Activated CD4-positive, alpha-beta memory T cell treated with anti-CD3 and anti-CD28 coated beads, Interleukin-2, amount 10 ng/mL, durations not matched to agents 7 days and 5 days (primary cell): ENCODE results near the gene RIPOR2. TPM values are rescaled to one million over a fixed set of nuclear protein-coding genes. Genes with fewer than 3 reads are reported as not detected.

Experiments
- CTCF ChIA-PET: fragments of 350-600 bp; sonication (Branson Sonifier 250); formaldehyde crosslinking; loops from one replicate; lab custom pipeline; 2021; ENCODE audit warnings: antibody characterized with exemption, inconsistent platforms; lab: Charles Lee
- POLR2A ChIA-PET: fragments of 350-600 bp; sonication (Branson Sonifier 250); formaldehyde crosslinking; loops from one replicate; lab custom pipeline; 2021; ENCODE audit warnings: antibody characterized with exemption; lab: Charles Lee
- DNase-seq: peaks from one replicate; pipeline ENCODE4 v3.0.0-alpha.2; 2020
- H3K27ac Mint-ChIP-seq: one replicate; pipeline ENCODE4 v1.8.0; 2021; ENCODE audit warnings: mild to moderate bottlenecking, mixed read lengths
- H3K27me3 Mint-ChIP-seq: one replicate; pipeline ENCODE4 v1.8.0; 2021; ENCODE audit warnings: mixed read lengths
- H3K36me3 Mint-ChIP-seq: one replicate; pipeline ENCODE4 v1.8.0; 2021; ENCODE audit warnings: low read depth, mixed read lengths
- H3K4me1 Mint-ChIP-seq: one replicate; pipeline ENCODE4 v1.8.0; 2021; ENCODE audit warnings: mixed read lengths
- H3K4me3 Mint-ChIP-seq: one replicate; pipeline ENCODE4 v1.8.0; 2021; ENCODE audit warnings: mild to moderate bottlenecking, mixed read lengths
- H3K9me3 Mint-ChIP-seq: one replicate; pipeline ENCODE4 v1.8.0; 2021; ENCODE audit warnings: mixed read lengths
- total RNA-seq, 2 experiments: library from RNA; stranded (reverse); gene quantifications; one replicate each; pipeline ENCODE4 v1.2.3, GENCODE V29; 2021

The RIPOR2 gene
- total RNA-seq, 2 experiments from 2014 or later = 234 to 240 TPM

GRCh38 chr6:24807584-24807983 is 128.2 kb downstream of the RIPOR2 start:
- no peaks in the 10 kb centered on the region for H3K4me1 Mint-ChIP-seq
- H3K9me3 Mint-ChIP-seq = no peaks in the 10 kb centered on the region

GRCh38 chr6:24802271-24803059 is 133.3 kb downstream of the RIPOR2 start:
- H3K36me3 Mint-ChIP-seq = peaks cover 59% of the 10 kb centered on the region
- ChIA-PET POLR2A (interaction anchor here (1.0 kb wide), 1 partner anchor 12 kb away, joined by 3 read pairs; no protein-coding TSS in a partner anchor), CTCF (no interaction called here)
- H3K27ac Mint-ChIP-seq = no peak overlapping the region
- no peak overlapping the region for H3K4me3 Mint-ChIP-seq
- H3K27me3 Mint-ChIP-seq = no peaks in the 10 kb centered on the region
- no peaks in the 10 kb centered on the region for H3K9me3 Mint-ChIP-seq
- H3K4me1 Mint-ChIP-seq = peaks cover 6% of the 10 kb centered on the region
- no peak for DNase-seq

More at GRCh38 chr6:24807584-24807983, 128.2 kb downstream of the RIPOR2 start:
- H3K4me3 Mint-ChIP-seq = no peak overlapping the region
- ChIA-PET POLR2A (interaction anchor here (1.4 kb wide), 1 partner anchor 11 kb away, joined by 4 read pairs; no protein-coding TSS in a partner anchor), CTCF (interaction anchor here (1.5 kb wide), 1 partner anchor 50 kb away, joined by 3 read pairs; no protein-coding TSS in a partner anchor)
- no peak overlapping the region for H3K27ac Mint-ChIP-seq
- peaks cover 71% of the 10 kb centered on the region for H3K36me3 Mint-ChIP-seq
- no peak for DNase-seq
- no peaks in the 10 kb centered on the region for H3K27me3 Mint-ChIP-seq

- Mint-ChIP-seq H3K27ac (peak overlapping the region; percentile 16), H3K9me3 (no peaks in the 10 kb centered on the region)
- POLR2A ChIA-PET = interaction anchor here (0.8 to 1.3 kb wide), 3 partner anchors 25 to 81 kb away, joined by 3 to 5 read pairs (median 4); partner anchors contain the start of gene GMNN
Measured at GRCh38 chr6:24799541-24799915, 136.2 kb downstream of the RIPOR2 start.

DNA sequence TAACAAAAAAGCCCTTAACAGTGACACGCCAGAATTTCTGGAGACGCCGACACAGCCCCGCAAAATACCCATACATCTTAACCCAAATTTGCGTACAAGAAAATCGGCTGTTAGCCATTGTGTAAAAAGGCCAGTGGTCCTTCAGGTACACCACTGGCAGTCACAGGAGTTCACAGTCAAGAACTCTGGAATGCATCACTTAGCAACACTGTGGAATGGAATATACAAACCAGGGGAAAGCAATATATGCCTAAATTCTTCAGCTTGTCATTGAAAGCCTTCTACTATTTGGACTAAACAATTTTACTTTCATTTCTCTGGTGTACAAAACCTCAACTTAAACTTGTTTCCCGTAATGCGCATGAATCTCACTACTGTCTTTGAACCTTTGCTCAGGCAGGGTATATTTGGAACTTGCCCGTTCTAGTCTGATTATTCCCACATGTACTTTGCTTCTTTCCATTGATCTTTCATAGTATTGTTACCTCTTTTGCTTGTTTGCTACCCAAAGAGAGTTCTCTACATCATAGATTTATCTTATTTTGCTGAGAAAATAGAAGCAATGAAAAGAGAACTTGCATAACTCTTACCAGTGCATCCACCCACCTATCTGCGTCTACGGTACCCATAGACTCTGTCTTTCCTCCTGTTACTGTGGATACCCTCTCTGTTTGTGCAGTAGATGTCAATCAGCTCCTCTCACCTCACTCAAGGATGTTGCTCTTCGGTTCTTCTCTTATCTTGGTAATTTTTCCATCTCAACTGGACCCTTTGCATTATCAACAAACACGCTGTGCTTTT is 136.8 kb downstream of the RIPOR2 start, which contains the start of gene ARMH2:
ARMH2 (minus strand) TSS at position 178 of the 801 bp plus-strand sequence; CDS start at position 118, 60 bp downstream.
- H3K4me3 Mint-ChIP-seq = no peak within 1 kb of the TSS
- H3K4me1 Mint-ChIP-seq = peaks cover 6% of the 10 kb centered on the region
- H3K36me3 Mint-ChIP-seq = peaks cover 30% of the 10 kb centered on the region
- H3K9me3 Mint-ChIP-seq = no peaks in the 10 kb centered on the region
- DNase-seq = no peak
- POLR2A ChIA-PET = interaction anchor here (0.6 to 3.0 kb wide), 4 partner anchors 10 to 54 kb away, joined by 3 to 8 read pairs (median 4); partner anchors contain the start of gene GMNN
- H3K27me3 Mint-ChIP-seq = no peaks in the 10 kb centered on the region
- peak within 1 kb of the TSS; percentile 21 for H3K27ac Mint-ChIP-seq
- CTCF ChIA-PET = no interaction called here

More at GRCh38 chr6:24799541-24799915, 136.2 kb downstream of the RIPOR2 start:
- CTCF ChIA-PET = no interaction called here
- peaks cover 34% of the 10 kb centered on the region for H3K36me3 Mint-ChIP-seq
- peaks cover 6% of the 10 kb centered on the region for H3K4me1 Mint-ChIP-seq
- H3K27me3 Mint-ChIP-seq = no peaks in the 10 kb centered on the region
- H3K4me3 Mint-ChIP-seq = no peak overlapping the region
- DNase-seq = no peak

- Mint-ChIP-seq H3K4me3 (no peak overlapping the region), H3K9me3 (no peaks in the 10 kb centered on the region), H3K27ac (no peak overlapping the region), H3K27me3 (no peaks in the 10 kb centered on the region), H3K36me3 (peaks cover 21% of the 10 kb centered on the region), H3K4me1 (peaks cover 6% of the 10 kb centered on the region)
- CTCF ChIA-PET = interaction anchor here (1.1 kb wide), 1 partner anchor 220 kb away, joined by 4 read pairs; no protein-coding TSS in a partner anchor
- DNase-seq = no peak
- POLR2A ChIA-PET = interaction anchor here (1.0 to 3.0 kb wide), 3 partner anchors 9 to 22 kb away, joined by 3 to 8 read pairs (median 3); partner anchors contain the start of gene GMNN
Measured at GRCh38 chr6:24797596-24798216, 138.1 kb downstream of the RIPOR2 start.

DNA sequence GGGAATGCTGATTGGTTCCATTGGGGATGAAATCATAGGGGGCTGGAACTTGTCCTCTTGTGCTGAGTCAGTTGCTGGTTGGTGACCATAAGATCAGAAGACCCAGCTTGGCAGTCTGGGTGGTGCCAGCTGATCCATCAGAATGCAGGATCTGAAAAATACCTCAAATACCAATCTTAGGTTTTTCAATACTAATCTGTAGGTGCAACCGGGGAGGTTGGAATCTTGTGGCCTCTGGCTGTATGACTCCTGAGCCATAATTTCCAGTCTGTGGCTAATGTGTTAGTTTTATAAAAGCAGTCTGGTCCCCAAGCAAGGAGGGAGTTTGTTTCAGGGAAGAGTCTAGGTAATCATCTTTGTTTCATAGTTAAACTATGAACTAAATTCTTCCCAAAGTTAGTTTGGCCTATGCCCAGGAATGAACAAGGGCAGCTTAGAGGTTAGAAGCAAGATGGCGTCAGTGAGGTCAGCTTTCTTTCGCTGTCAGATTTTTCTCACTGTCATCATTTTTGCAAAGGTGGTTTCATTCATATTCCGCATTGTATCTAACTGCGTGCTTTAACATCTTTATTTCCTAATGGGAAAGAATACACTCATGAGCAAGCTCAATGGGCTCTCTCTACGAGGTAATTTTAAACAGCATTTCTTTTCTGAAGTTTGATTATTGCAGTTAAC is 139.0 kb downstream of the RIPOR2 start:
- Mint-ChIP-seq H3K9me3 (no peaks in the 10 kb centered on the region), H3K27me3 (no peaks in the 10 kb centered on the region), H3K27ac (no peak overlapping the region), H3K4me1 (peaks cover 6% of the 10 kb centered on the region), H3K36me3 (peaks cover 16% of the 10 kb centered on the region), H3K4me3 (no peak overlapping the region)
- ChIA-PET POLR2A (interaction anchor here (1.0 to 3.0 kb wide), 4 partner anchors 8 to 21 kb away, joined by 3 to 8 read pairs (median 3); partner anchors contain the start of gene GMNN), CTCF (interaction anchor here (0.8 to 1.0 kb wide), 2 partner anchors 221 to 231 kb away, joined by 3 to 4 read pairs; no protein-coding TSS in a partner anchor)
- DNase-seq = no peak

GRCh38 chr6:24795106-24795505 is 140.7 kb downstream of the RIPOR2 start:
- POLR2A ChIA-PET = no interaction called here

GRCh38 chr6:24788031-24788665 is 147.6 kb downstream of the RIPOR2 start:
- no peak for DNase-seq
- Mint-ChIP-seq H3K27ac (peak overlapping the region; percentile 14), H3K4me1 (peaks cover 8% of the 10 kb centered on the region), H3K36me3 (peaks cover 54% of the 10 kb centered on the region), H3K4me3 (no peak overlapping the region), H3K27me3 (no peaks in the 10 kb centered on the region), H3K9me3 (no peaks in the 10 kb centered on the region)
- ChIA-PET POLR2A (interaction anchor here (1.2 to 2.5 kb wide), 3 partner anchors 9 to 12 kb away, joined by 3 to 15 read pairs (median 7); partner anchors contain the start of gene GMNN), CTCF (interaction anchor here (1.3 kb wide), 1 partner anchor 239 kb away, joined by 3 read pairs; no protein-coding TSS in a partner anchor)

More at GRCh38 chr6:24795106-24795505, 140.7 kb downstream of the RIPOR2 start:
- CTCF ChIA-PET = no interaction called here
- H3K4me3 Mint-ChIP-seq = no peak overlapping the region
- peaks cover 11% of the 10 kb centered on the region for H3K36me3 Mint-ChIP-seq
- no peak overlapping the region for H3K27ac Mint-ChIP-seq
- H3K9me3 Mint-ChIP-seq = no peaks in the 10 kb centered on the region
- DNase-seq = no peak
- peaks cover 6% of the 10 kb centered on the region for H3K4me1 Mint-ChIP-seq
- H3K27me3 Mint-ChIP-seq = no peaks in the 10 kb centered on the region

DNA sequence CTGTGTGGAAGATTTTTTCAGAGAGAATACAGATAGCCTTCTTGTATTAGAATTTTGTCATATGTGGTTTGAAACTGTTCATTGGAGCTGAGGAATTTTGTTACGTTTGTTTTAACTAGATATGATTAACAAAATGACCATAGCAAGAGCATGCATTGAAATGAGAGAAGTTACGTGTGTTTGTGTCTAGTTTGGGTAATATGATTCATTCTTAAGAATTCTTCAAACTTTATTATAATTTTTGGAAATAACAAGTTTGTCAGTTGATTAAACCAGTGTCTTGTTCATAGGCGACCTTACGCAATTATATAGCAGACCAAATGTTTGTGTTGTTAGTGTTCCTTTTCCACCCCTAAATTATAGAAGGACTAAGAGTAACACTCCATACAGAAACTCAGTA is 155.6 kb downstream of the RIPOR2 start:
- H3K4me3 Mint-ChIP-seq = no peak overlapping the region
- H3K27ac Mint-ChIP-seq = no peak overlapping the region
- no peak for DNase-seq
- ChIA-PET POLR2A (interaction anchor here (1.6 to 1.9 kb wide), 2 partner anchors 61 to 114 kb away, joined by 3 to 6 read pairs; partner anchors contain the start of genes ACOT13 and TDP2), CTCF (interaction anchor here (2.5 kb wide), 1 partner anchor 237 kb away, joined by 11 read pairs; no protein-coding TSS in a partner anchor)
- no peaks in the 10 kb centered on the region for H3K27me3 Mint-ChIP-seq
- peaks cover 70% of the 10 kb centered on the region for H3K36me3 Mint-ChIP-seq
- no peaks in the 10 kb centered on the region for H3K9me3 Mint-ChIP-seq
- H3K4me1 Mint-ChIP-seq = peaks cover 49% of the 10 kb centered on the region

GRCh38 chr6:24779416-24780016 is 156.2 kb downstream of the RIPOR2 start:
- CTCF ChIA-PET = interaction anchor here (0.9 to 2.5 kb wide), 5 partner anchors 35 to 248 kb away, joined by 3 to 11 read pairs (median 3); partner anchors contain the start of gene C6orf62
- Mint-ChIP-seq H3K27me3 (no peaks in the 10 kb centered on the region), H3K4me3 (no peak overlapping the region), H3K4me1 (peaks cover 48% of the 10 kb centered on the region), H3K27ac (peak overlapping the region; percentile 8), H3K9me3 (no peaks in the 10 kb centered on the region), H3K36me3 (peaks cover 66% of the 10 kb centered on the region)
- POLR2A ChIA-PET = interaction anchor here (1.2 to 1.9 kb wide), 7 partner anchors 8 to 239 kb away, joined by 3 to 7 read pairs (median 3); partner anchors contain the start of genes ACOT13 and TDP2
- DNase-seq = no peak
